ENCODE data around the gene CLEC4E.
"Not testable (repeated sequence)": the region's sequence is repeated elsewhere in the genome, so short reads cannot be mapped to it uniquely, and the experiment has no call there.

Gene CLEC4E

GRCh38 chr12:8540831-8541230 is at the start of gene CLEC4E:
Gene CLEC4E (minus strand): TSS chr12:8540905. CDS start chr12:8540797, 108 bp downstream.
- in situ Hi-C loops (cut with HindIII; ENCODE audit: low pct_ligation_motif_present, low pct_unique_long_range_greater_than_20kb, low sequenced_read_pairs); DNase-seq: not testable (repeated sequence)

GRCh38 chr12:8589679-8590078 is 49.0 kb upstream of the CLEC4E start:
- in situ Hi-C loops (cut with HindIII; ENCODE audit: low pct_ligation_motif_present, low pct_unique_long_range_greater_than_20kb, low sequenced_read_pairs): no loop called here
- DNase-seq: no peak

GRCh38 chr12:8584478-8584877 is 43.8 kb upstream of the CLEC4E start:
- in situ Hi-C loops (cut with HindIII; ENCODE audit: low pct_ligation_motif_present, low pct_unique_long_range_greater_than_20kb, low sequenced_read_pairs); DNase-seq: not testable (repeated sequence)

GRCh38 chr12:8584004-8584403 is 43.3 kb upstream of the CLEC4E start:
- no peak for DNase-seq
- in situ Hi-C loops (cut with HindIII; ENCODE audit: low pct_ligation_motif_present, low pct_unique_long_range_greater_than_20kb, low sequenced_read_pairs): no loop called here

GRCh38 chr12:8581098-8581784 is 40.5 kb upstream of the CLEC4E start:
- no peak for DNase-seq
- in situ Hi-C loops (cut with HindIII; ENCODE audit: low pct_ligation_motif_present, low pct_unique_long_range_greater_than_20kb, low sequenced_read_pairs): no loop called here

GRCh38 chr12:8577879-8578278 is 37.2 kb upstream of the CLEC4E start:
- in situ Hi-C loops (cut with HindIII; ENCODE audit: low pct_ligation_motif_present, low pct_unique_long_range_greater_than_20kb, low sequenced_read_pairs): no loop called here
- DNase-seq: no peak

GRCh38 chr12:8572507-8572906 is 31.8 kb upstream of the CLEC4E start:
- DNase-seq: no peak
- in situ Hi-C loops (cut with HindIII; ENCODE audit: low pct_ligation_motif_present, low pct_unique_long_range_greater_than_20kb, low sequenced_read_pairs): no loop called here

GRCh38 chr12:8566525-8566924 is 25.8 kb upstream of the CLEC4E start:
- peak; percentile 11 for DNase-seq
- in situ Hi-C loops (cut with HindIII; ENCODE audit: low pct_ligation_motif_present, low pct_unique_long_range_greater_than_20kb, low sequenced_read_pairs): no loop called here

GRCh38 chr12:8566052-8566451 is 25.3 kb upstream of the CLEC4E start:
- DNase-seq; in situ Hi-C loops (cut with HindIII; ENCODE audit: low pct_ligation_motif_present, low pct_unique_long_range_greater_than_20kb, low sequenced_read_pairs): not testable (repeated sequence)

- no peak for DNase-seq
- in situ Hi-C loops (cut with HindIII; ENCODE audit: low pct_ligation_motif_present, low pct_unique_long_range_greater_than_20kb, low sequenced_read_pairs): no loop called here
Measured at GRCh38 chr12:8564656-8565055, 24.0 kb upstream of the CLEC4E start.

GRCh38 chr12:8563356-8563755 is 22.7 kb upstream of the CLEC4E start:
- in situ Hi-C loops (cut with HindIII; ENCODE audit: low pct_ligation_motif_present, low pct_unique_long_range_greater_than_20kb, low sequenced_read_pairs): no loop called here
- DNase-seq: no peak

- peak; percentile 16 for DNase-seq
- in situ Hi-C loops (cut with HindIII; ENCODE audit: low pct_ligation_motif_present, low pct_unique_long_range_greater_than_20kb, low sequenced_read_pairs): no loop called here
Measured at GRCh38 chr12:8562310-8562709, 21.6 kb upstream of the CLEC4E start.

- in situ Hi-C loops (cut with HindIII; ENCODE audit: low pct_ligation_motif_present, low pct_unique_long_range_greater_than_20kb, low sequenced_read_pairs): no loop called here
- no peak for DNase-seq
Measured at GRCh38 chr12:8561011-8561410, 20.3 kb upstream of the CLEC4E start.

GRCh38 chr12:8559676-8560075 is 19.0 kb upstream of the CLEC4E start:
- in situ Hi-C loops (cut with HindIII; ENCODE audit: low pct_ligation_motif_present, low pct_unique_long_range_greater_than_20kb, low sequenced_read_pairs): no loop called here

GRCh38 chr12:8556531-8557097 is 15.9 kb upstream of the CLEC4E start:
- in situ Hi-C loops (cut with HindIII; ENCODE audit: low pct_ligation_motif_present, low pct_unique_long_range_greater_than_20kb, low sequenced_read_pairs): no loop called here
- DNase-seq: no peak

More at GRCh38 chr12:8559676-8560075, 19.0 kb upstream of the CLEC4E start:
- no peak for DNase-seq

- peak; percentile 39 for DNase-seq
- in situ Hi-C loops (cut with HindIII; ENCODE audit: low pct_ligation_motif_present, low pct_unique_long_range_greater_than_20kb, low sequenced_read_pairs): no loop called here
Measured at GRCh38 chr12:8554451-8555195, 13.9 kb upstream of the CLEC4E start.

- in situ Hi-C loops (cut with HindIII; ENCODE audit: low pct_ligation_motif_present, low pct_unique_long_range_greater_than_20kb, low sequenced_read_pairs): no loop called here
- DNase-seq: no peak
Measured at GRCh38 chr12:8553088-8553627, 12.5 kb upstream of the CLEC4E start.

- in situ Hi-C loops (cut with HindIII; ENCODE audit: low pct_ligation_motif_present, low pct_unique_long_range_greater_than_20kb, low sequenced_read_pairs): no loop called here
Measured at GRCh38 chr12:8549381-8549780, 8.7 kb upstream of the CLEC4E start.

GRCh38 chr12:8548192-8548591 is 7.5 kb upstream of the CLEC4E start:
- DNase-seq: no peak
- in situ Hi-C loops (cut with HindIII; ENCODE audit: low pct_ligation_motif_present, low pct_unique_long_range_greater_than_20kb, low sequenced_read_pairs): no loop called here

More at GRCh38 chr12:8549381-8549780, 8.7 kb upstream of the CLEC4E start:
- no peak for DNase-seq

All from ACHN (cell line).